Peyer's patch (tissue), 4 donors: ENCODE data around the gene ZNF827. TPM values are rescaled to one million over a fixed set of nuclear protein-coding genes. Genes with fewer than 3 reads are reported as not detected.
A peak's percentile ranks its signal among the peaks of the same experiment; 100 is the strongest.

Experiments
- DNase-seq, 3 donors: peaks; one replicate each; pipeline ENCODE4 v3.0.0-alpha.2; 2017 to 2019
- H3K27ac ChIP-seq, 4 donors: fragments of 200-600 bp; sonication (generic); one replicate each; pipeline ENCODE4 v1.5.1; 2016 to 2019
- H3K27me3 ChIP-seq, 2 donors: fragments of 200-600 bp; sonication (generic); one replicate each; pipeline ENCODE4 v1.5.1; 2019
- H3K36me3 ChIP-seq, 3 donors: fragments of 200-600 bp; sonication (generic); one replicate each; pipeline ENCODE4 v1.5.1; 2016 to 2019
- H3K4me1 ChIP-seq, 4 donors: fragments of 200-600 bp; sonication (generic); one replicate each; pipeline ENCODE4 v1.5.1; 2016 to 2019
- H3K4me3 ChIP-seq, 4 donors: fragments of 200-600 bp; sonication (generic); 1 replicate in 3 of 4; 2 replicates in 1 of 4; pipeline ENCODE4 v1.5.1; 2016 to 2019; ENCODE audit warnings: mild to moderate bottlenecking in 1 of 4
- H3K9me3 ChIP-seq, 4 donors: fragments of 200-600 bp; sonication (generic); one replicate each; pipeline ENCODE4 v1.5.1; 2016 to 2019; ENCODE audit warnings: mild to moderate bottlenecking in 1 of 4
- POLR2A ChIP-seq, 2 donors: fragments of 450-650 bp; IDR thresholded peaks; one replicate each; pipeline ENCODE4 v1.5.1; 2017; ENCODE audit warnings: antibody characterized with exemption in 2 of 2, mild to moderate bottlenecking in 2 of 2, moderate library complexity in 2 of 2
- total RNA-seq, 4 donors: library from RNA; depleted of rRNA; stranded (reverse); fragments of >200 nt; gene quantifications; one replicate each; pipeline ENCODE4 v1.1.0, GENCODE V29; 2016
- TF ChIP-seq, protein P1 (sequence below), 6 experiments: fragments of 450-650 bp in 4 of 6; fragments of 200-600 bp in 2 of 6; sonication (generic) in 1 of 6; IDR thresholded peaks; one replicate each; pipeline ENCODE4 v1.5.1; 2017 to 2019; ENCODE audit warnings: antibody characterized with exemption in 6 of 6, mild to moderate bottlenecking in 3 of 6, moderate library complexity in 1 of 6

ZNF827 gene
- total RNA-seq, 4 donors from 2014 or later: 46.3 to 206 (median 60.5) TPM

GRCh38 chr4:145773581-145774234, 164.9 kb downstream of the ZNF827 start:
- Histone ChIP-seq H3K27ac (peak overlapping the region in 1 of 4 donors; percentile 28), H3K4me1 (no peaks in the 10 kb centered on the region), H3K4me3 (no peak overlapping the region), H3K36me3 (peaks cover 0 to 71% (median 0%) of the 10 kb centered on the region in 3 donors), H3K27me3 (no peaks in the 10 kb centered on the region), H3K9me3 (no peaks in the 10 kb centered on the region)
- no peak for DNase-seq
- no peak for TF ChIP-seq POLR2A (IDR thresholded peaks at IDR 0.05)
- TF ChIP-seq, protein P1, sequence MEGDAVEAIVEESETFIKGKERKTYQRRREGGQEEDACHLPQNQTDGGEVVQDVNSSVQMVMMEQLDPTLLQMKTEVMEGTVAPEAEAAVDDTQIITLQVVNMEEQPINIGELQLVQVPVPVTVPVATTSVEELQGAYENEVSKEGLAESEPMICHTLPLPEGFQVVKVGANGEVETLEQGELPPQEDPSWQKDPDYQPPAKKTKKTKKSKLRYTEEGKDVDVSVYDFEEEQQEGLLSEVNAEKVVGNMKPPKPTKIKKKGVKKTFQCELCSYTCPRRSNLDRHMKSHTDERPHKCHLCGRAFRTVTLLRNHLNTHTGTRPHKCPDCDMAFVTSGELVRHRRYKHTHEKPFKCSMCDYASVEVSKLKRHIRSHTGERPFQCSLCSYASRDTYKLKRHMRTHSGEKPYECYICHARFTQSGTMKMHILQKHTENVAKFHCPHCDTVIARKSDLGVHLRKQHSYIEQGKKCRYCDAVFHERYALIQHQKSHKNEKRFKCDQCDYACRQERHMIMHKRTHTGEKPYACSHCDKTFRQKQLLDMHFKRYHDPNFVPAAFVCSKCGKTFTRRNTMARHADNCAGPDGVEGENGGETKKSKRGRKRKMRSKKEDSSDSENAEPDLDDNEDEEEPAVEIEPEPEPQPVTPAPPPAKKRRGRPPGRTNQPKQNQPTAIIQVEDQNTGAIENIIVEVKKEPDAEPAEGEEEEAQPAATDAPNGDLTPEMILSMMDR (IDR thresholded peaks at IDR 0.05): no peak

GRCh38 chr4:145772347-145772746, 166.3 kb downstream of the ZNF827 start:
- Histone ChIP-seq H3K9me3 (no peaks in the 10 kb centered on the region), H3K27ac (no peak overlapping the region), H3K36me3 (peaks cover 0 to 61% (median 0%) of the 10 kb centered on the region in 3 donors), H3K4me1 (no peaks in the 10 kb centered on the region), H3K27me3 (no peaks in the 10 kb centered on the region), H3K4me3 (no peak overlapping the region)
- TF ChIP-seq, protein P1 (IDR thresholded peaks at IDR 0.05): no peak
- TF ChIP-seq POLR2A (IDR thresholded peaks at IDR 0.05): no peak
- DNase-seq: no peak

GRCh38 chr4:145770124-145770523, 168.5 kb downstream of the ZNF827 start:
- TF ChIP-seq, protein P1 (IDR thresholded peaks at IDR 0.05): no peak
- TF ChIP-seq POLR2A (IDR thresholded peaks at IDR 0.05): no peak
- H3K9me3 ChIP-seq: no peaks in the 10 kb centered on the region
- no peak for DNase-seq
- no peak overlapping the region for H3K4me3 ChIP-seq
- H3K27me3 ChIP-seq: no peaks in the 10 kb centered on the region
- H3K36me3 ChIP-seq: peaks cover 0 to 49% (median 0%) of the 10 kb centered on the region in 3 donors
- H3K4me1 ChIP-seq: no peaks in the 10 kb centered on the region
- no peak overlapping the region for H3K27ac ChIP-seq

GRCh38 chr4:145769450-145770037, 169.1 kb downstream of the ZNF827 start:
- H3K27ac ChIP-seq: no peak overlapping the region
- no peaks in the 10 kb centered on the region for H3K4me1 ChIP-seq
- peaks cover 0 to 50% (median 0%) of the 10 kb centered on the region in 3 donors for H3K36me3 ChIP-seq
- H3K4me3 ChIP-seq: no peak overlapping the region
- DNase-seq: no peak
- no peaks in the 10 kb centered on the region for H3K9me3 ChIP-seq
- TF ChIP-seq, protein P1 (IDR thresholded peaks at IDR 0.05): no peak
- no peak for TF ChIP-seq POLR2A (IDR thresholded peaks at IDR 0.05)
- H3K27me3 ChIP-seq: no peaks in the 10 kb centered on the region

GRCh38 chr4:145766273-145766672, 172.3 kb downstream of the ZNF827 start:
- Histone ChIP-seq H3K4me1 (no peaks in the 10 kb centered on the region), H3K27ac (no peak overlapping the region), H3K36me3 (peaks cover 0 to 51% (median 0%) of the 10 kb centered on the region in 3 donors), H3K4me3 (no peak overlapping the region), H3K9me3 (no peaks in the 10 kb centered on the region), H3K27me3 (no peaks in the 10 kb centered on the region)
- no peak for DNase-seq
- TF ChIP-seq, protein P1 (IDR thresholded peaks at IDR 0.05): no peak
- TF ChIP-seq POLR2A (IDR thresholded peaks at IDR 0.05): no peak
